Activated CD4-positive, alpha-beta T cell treated with anti-CD3 and anti-CD28 coated beads for 36 hours (primary cell): ENCODE data around the gene DOC2B. TPM values are rescaled to one million over a fixed set of nuclear protein-coding genes. Genes with fewer than 3 reads are reported as not detected.

Experiments used
- ATAC-seq: fragments of 200-7000 bp; cut with Tn5 transposase; one replicate; pipeline ENCODE4 v1.10.0; 2021; ENCODE audit warnings: mild to moderate bottlenecking, moderate library complexity
- CTCF ChIA-PET: fragments of 350-600 bp; sonication (Branson Sonifier 250); formaldehyde crosslinking; loops from one replicate; lab custom pipeline; 2021; ENCODE audit warnings: antibody characterized with exemption; lab: Charles Lee
- POLR2A ChIA-PET: fragments of 350-600 bp; sonication (Branson Sonifier 250); formaldehyde crosslinking; loops from one replicate; lab custom pipeline; 2021; ENCODE audit warnings: antibody characterized with exemption, inconsistent platforms; lab: Charles Lee
- DNase-seq: peaks from one replicate; pipeline ENCODE4 v3.0.0-alpha.2; 2020
- H3K27ac Mint-ChIP-seq: one replicate; pipeline ENCODE4 v1.8.0; 2021; ENCODE audit warnings: mixed read lengths
- H3K27me3 Mint-ChIP-seq: one replicate; pipeline ENCODE4 v1.8.0; 2021; ENCODE audit warnings: mixed read lengths
- H3K36me3 Mint-ChIP-seq: one replicate; pipeline ENCODE4 v1.8.0; 2021; ENCODE audit warnings: low read depth, mixed read lengths
- H3K4me1 Mint-ChIP-seq: one replicate; pipeline ENCODE4 v1.8.0; 2021; ENCODE audit warnings: mixed read lengths
- H3K4me3 Mint-ChIP-seq: one replicate; pipeline ENCODE4 v1.8.0; 2021; ENCODE audit warnings: mild to moderate bottlenecking, moderate library complexity, mixed read lengths
- H3K9me3 Mint-ChIP-seq: one replicate; pipeline ENCODE4 v1.8.0; 2021; ENCODE audit warnings: low read depth, mixed read lengths
- intact Hi-C, 2 experiments: fragments of 100-400 bp; cut with DNase I in 1 of 2; cut with micrococcal nuclease in 1 of 2; formaldehyde crosslinking; loops; one replicate each; pipeline versions ENCODE4 v1.14.2 to v1.15.1; 2022 to 2024; cut with DNase I, micrococcal nuclease
- total RNA-seq, 2 experiments: library from RNA; stranded (reverse); gene quantifications; one replicate each; pipeline ENCODE4 v1.2.3, GENCODE V29; 2021

DOC2B gene
- total RNA-seq, 2 experiments from 2014 or later: 0.04 to 0.27 TPM

DNA sequence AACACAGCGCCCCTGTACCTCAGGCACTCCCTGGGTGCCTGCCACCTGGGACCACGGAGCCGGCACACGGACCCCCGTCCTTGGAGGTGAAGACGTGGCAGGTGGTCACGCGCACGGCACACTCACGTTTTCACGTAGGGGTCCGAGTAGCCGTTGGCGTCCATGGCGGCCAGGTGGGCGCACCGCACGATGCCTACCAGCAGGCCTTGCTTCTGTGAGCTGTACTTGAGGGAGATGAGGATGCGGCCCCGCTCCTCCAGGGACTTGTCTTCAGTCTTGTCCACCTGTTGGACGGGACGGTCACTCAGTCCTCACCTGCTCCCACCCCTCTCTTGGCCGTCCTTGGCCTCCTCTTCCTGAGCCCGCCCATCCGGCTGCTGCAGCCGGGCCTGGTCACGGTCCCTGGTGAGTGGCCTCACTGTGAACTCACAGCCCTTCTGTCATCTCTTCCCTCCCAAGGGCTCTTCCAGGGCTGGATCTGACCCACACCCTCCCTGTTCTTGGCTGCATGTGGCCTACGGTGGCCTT lies 25.3 kb downstream of the DOC2B start:
- intact Hi-C loops: no loop called here
- ATAC-seq (no peak), DNase-seq (no peak)
- H3K4me3 Mint-ChIP-seq: no peak overlapping the region
- peaks cover 2% of the 10 kb centered on the region for H3K27me3 Mint-ChIP-seq
- POLR2A ChIA-PET: no interaction called here
- CTCF ChIA-PET: no interaction called here
- H3K36me3 Mint-ChIP-seq: no peaks in the 10 kb centered on the region
- no peaks in the 10 kb centered on the region for H3K9me3 Mint-ChIP-seq
- H3K4me1 Mint-ChIP-seq: no peaks in the 10 kb centered on the region
- no peak overlapping the region for H3K27ac Mint-ChIP-seq

DNA sequence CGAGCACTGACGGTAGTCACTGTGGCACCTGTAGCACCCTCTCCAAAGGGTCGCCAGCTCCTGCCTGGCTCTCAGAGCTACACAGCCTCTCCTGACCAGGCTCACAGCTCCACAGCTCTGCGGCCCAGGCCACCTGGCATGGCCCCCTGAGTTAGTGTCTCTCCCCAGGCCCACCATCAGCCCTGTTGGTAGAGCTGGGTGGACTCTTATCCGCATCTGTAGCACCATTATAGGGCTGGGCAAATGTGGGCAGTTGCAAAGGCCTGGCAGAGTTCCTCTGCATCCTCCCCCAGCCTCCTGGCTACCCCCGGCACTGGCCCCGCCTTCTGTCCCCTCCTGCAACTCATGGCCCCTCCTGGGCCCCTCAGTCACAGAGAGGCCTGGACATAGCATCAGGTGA lies 25.9 kb downstream of the DOC2B start:
- H3K36me3 Mint-ChIP-seq: no peaks in the 10 kb centered on the region
- no peaks in the 10 kb centered on the region for H3K4me1 Mint-ChIP-seq
- CTCF ChIA-PET: no interaction called here
- peaks cover 2% of the 10 kb centered on the region for H3K27me3 Mint-ChIP-seq
- no peaks in the 10 kb centered on the region for H3K9me3 Mint-ChIP-seq
- POLR2A ChIA-PET: no interaction called here
- no peak overlapping the region for H3K4me3 Mint-ChIP-seq
- no peak overlapping the region for H3K27ac Mint-ChIP-seq
- DNase-seq (no peak), ATAC-seq (no peak)
- intact Hi-C loops: no loop called here

DNA sequence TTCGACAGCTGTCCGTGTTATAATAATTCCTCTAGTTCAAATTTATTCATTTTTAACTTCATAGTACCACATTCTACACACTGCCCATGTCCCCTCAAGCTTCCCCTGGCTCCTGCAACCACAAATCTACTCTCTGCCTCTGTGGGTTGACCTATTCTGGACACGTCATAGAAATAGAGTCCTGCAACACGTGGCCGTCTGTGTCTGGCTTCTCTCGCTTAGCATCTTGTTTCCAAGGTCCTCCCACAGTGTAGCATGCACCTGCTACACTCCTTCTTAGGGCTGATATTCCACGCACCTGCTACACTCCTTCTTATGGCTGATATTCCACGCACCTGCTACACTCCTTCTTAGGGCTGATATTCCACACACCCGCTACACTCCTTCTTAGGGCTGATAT lies 27.6 kb downstream of the DOC2B start:
- no peak overlapping the region for H3K4me3 Mint-ChIP-seq
- H3K4me1 Mint-ChIP-seq: no peaks in the 10 kb centered on the region
- H3K27ac Mint-ChIP-seq: no peak overlapping the region
- peaks cover 2% of the 10 kb centered on the region for H3K27me3 Mint-ChIP-seq
- ChIA-PET CTCF (no interaction called here), POLR2A (interaction anchor here (0.7 kb wide), 1 partner anchor 136 kb away, joined by 3 read pairs; no protein-coding TSS in a partner anchor)
- no peaks in the 10 kb centered on the region for H3K9me3 Mint-ChIP-seq
- ATAC-seq: no peak
- H3K36me3 Mint-ChIP-seq: no peaks in the 10 kb centered on the region
- intact Hi-C loops: no loop called here
- no peak for DNase-seq

DNA sequence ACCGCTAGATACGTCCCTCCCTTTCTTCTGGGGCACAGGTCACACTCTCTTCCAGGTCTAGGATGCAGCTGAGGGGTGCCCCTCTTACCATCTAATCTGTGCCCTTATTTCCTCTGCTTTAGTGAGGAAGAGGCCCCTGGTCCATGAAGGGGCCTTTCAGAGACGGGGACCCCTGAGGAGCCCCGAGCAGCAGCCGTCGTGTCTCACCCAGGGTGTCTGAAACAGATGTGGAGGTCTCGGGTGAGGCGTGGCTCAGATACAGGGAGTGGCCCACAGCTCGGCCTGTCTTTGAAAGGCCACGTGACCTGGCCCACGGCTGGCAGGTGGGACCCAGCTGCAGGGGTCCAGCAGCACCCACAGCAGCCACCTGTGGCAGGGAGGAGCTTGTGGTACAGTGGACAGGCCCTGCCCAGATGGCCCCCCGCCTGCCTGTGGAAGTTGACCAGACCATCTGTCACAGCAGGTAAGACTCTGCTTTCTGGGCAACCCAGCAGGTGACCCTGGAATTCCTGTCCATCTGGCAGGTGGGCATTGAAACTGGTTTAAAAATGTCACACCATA lies 28.5 kb downstream of the DOC2B start:
- intact Hi-C loops: no loop called here
- POLR2A ChIA-PET: no interaction called here
- ATAC-seq: no peak
- Mint-ChIP-seq H3K27me3 (peaks cover 2% of the 10 kb centered on the region), H3K4me1 (no peaks in the 10 kb centered on the region), H3K4me3 (no peak overlapping the region), H3K9me3 (no peaks in the 10 kb centered on the region), H3K27ac (no peak overlapping the region), H3K36me3 (no peaks in the 10 kb centered on the region)
- no peak for DNase-seq
- CTCF ChIA-PET: interaction anchor here (0.8 to 1.4 kb wide), 2 partner anchors 156 to 224 kb away, joined by 3 to 4 read pairs; no protein-coding TSS in a partner anchor

DNA sequence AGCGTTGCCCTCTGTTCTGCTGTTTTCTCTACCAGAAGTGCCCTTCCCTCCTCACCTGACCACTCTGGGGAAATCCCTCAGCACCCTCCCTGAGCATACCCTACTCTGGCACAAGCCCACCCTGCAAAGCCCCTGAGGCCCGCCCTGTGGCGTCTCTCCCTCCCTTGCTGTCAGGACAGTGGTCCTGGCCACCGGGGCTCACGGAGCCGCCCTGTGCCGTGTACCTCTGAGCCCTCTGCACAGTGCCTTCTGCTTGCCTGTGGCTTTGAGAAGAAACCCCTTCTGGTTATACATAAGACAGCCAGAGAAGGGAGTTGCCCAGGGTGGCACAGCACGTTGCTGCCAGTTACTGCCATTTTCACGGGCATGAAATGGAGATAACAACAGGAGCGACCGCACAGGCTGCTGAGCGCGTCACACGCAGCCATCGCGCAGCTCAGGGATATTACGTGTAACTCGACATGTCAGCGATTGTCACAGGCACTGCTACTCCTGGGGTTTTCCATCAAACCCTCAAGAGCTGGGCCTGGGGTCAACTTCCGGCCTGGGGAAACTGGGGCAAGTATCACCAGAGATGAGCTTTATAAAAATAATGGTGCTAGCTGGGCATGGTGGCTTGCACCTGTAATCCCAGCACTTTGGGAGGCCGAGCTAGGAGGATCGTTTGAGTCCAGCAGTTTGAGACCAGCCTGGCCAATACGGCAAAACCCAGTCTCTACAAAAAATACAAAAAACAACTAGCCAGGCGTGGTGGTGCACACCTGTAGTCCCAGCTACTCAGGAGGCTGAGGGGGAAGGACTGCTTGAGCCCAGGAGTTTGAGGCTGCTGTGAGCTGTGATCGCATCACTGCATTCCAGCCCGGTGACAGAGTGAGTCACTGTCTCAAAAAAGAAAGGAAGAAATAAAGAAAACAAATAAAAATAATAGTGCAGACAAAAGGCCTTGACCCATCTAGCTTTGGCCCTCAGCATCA lies 29.3 kb downstream of the DOC2B start:
- ATAC-seq: no peak
- H3K9me3 Mint-ChIP-seq: no peaks in the 10 kb centered on the region
- H3K27me3 Mint-ChIP-seq: peaks cover 2% of the 10 kb centered on the region
- intact Hi-C loops: no loop called here
- no peak for DNase-seq
- POLR2A ChIA-PET: no interaction called here
- no peaks in the 10 kb centered on the region for H3K36me3 Mint-ChIP-seq
- CTCF ChIA-PET: interaction anchor here (0.8 to 1.4 kb wide), 2 partner anchors 157 to 224 kb away, joined by 3 to 4 read pairs; no protein-coding TSS in a partner anchor
- no peaks in the 10 kb centered on the region for H3K4me1 Mint-ChIP-seq
- no peak overlapping the region for H3K4me3 Mint-ChIP-seq
- no peak overlapping the region for H3K27ac Mint-ChIP-seq

DNA sequence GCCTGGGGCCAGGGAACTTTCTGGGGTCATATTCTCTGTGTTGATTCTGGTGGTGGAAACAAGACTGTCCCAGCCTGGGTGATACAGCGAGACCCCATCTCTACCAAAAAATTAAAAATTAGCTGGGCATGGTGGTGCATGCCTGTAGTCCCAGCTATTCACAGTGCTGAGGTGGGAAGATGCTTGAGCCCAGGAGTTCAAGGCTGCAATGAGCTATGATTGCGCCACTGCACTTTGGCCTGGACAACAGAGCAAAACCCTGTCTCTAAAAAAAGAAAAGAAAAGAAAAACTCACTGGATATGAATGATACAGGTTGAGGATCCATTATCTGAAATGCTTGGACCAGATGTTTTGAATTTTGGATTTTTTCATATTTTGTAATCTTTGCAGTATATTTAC lies 30.4 kb downstream of the DOC2B start:
- ChIA-PET CTCF (no interaction called here), POLR2A (no interaction called here)
- H3K4me1 Mint-ChIP-seq: no peaks in the 10 kb centered on the region
- H3K36me3 Mint-ChIP-seq: no peaks in the 10 kb centered on the region
- H3K27ac Mint-ChIP-seq: no peak overlapping the region
- no peak for DNase-seq
- no peaks in the 10 kb centered on the region for H3K9me3 Mint-ChIP-seq
- H3K27me3 Mint-ChIP-seq: no peaks in the 10 kb centered on the region
- ATAC-seq: no peak
- intact Hi-C loops: no loop called here
- no peak overlapping the region for H3K4me3 Mint-ChIP-seq

DNA sequence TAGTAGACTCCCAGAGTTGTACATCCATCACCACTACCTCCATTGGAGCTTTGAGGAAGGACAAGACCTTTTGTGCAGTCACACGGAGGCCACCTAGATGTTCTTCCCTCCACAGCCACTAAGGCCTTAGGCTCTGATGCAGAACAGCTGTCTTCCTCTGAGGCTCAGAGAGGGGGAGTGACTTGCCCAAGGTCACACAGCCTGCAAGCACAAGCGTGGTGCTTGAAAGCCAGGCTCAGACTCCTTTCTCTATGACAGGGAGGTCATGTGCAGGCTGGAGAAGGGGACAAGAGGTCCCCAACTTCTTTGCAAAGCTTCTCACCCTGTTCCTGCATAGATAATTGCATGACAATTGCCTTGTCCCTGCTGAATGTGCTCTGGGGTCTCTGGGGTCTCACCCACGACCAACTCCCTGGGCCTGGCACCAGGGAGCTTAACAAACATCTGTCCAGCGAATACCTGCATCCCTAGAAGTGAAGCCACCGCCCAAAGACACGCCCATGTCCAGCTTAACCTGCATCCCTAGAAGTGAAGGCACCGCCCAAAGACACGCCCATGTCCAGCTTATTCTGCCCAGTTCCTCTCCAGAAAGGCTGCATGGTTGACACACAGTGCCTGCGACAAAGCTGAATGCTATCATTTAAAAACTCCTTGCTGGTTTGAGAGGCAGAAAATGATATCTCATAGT lies 31.4 kb downstream of the DOC2B start:
- Mint-ChIP-seq H3K27ac (no peak overlapping the region), H3K36me3 (no peaks in the 10 kb centered on the region), H3K27me3 (no peaks in the 10 kb centered on the region), H3K9me3 (no peaks in the 10 kb centered on the region), H3K4me3 (no peak overlapping the region), H3K4me1 (no peaks in the 10 kb centered on the region)
- CTCF ChIA-PET: interaction anchor here (0.5 to 0.7 kb wide), 3 partner anchors 69 to 547 kb away, joined by 3 read pairs; no protein-coding TSS in a partner anchor
- ATAC-seq: no peak
- DNase-seq: no peak
- intact Hi-C loops: no loop called here
- POLR2A ChIA-PET: no interaction called here

DNA sequence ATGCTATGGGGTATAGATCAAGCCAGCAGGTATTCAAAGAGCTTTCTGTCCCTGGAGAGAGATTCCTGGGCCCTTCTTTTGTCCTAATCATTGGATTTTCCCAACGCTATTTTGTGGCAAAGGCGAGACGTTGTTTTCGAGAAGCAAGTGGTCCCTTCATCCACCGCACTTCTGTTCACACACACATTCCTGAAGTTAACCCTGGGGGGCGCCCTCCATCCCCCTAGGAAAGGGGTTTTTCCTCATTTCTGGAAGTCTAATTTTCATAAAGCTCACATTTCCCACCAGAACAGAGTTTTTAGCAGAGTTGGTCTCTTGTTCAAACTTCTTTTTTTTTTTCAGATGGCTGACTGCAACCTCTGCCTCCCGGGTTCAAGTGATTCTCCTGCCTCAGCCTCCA lies 32.2 kb downstream of the DOC2B start:
- POLR2A ChIA-PET: no interaction called here
- H3K9me3 Mint-ChIP-seq: no peaks in the 10 kb centered on the region
- DNase-seq: no peak

DNA sequence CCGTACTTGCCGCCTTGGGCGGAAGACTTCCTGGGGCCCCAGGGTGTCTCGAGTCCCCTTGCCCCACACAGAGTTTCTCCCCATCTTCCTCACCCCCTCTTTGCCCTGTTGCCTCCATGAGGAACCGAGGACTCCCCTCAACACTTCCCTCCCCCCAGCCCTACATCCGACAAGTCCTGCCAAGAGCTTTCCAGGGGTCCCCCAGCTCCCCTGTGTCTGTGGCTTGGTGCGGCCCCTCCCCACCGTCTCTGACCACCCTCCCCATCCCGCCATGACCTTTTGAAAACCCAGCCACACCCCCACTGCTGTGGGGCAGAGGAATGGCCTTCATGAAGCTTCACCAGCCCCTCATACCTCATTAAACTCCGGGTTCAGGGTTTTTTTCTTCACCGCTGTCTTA lies 32.7 kb downstream of the DOC2B start:
- no peak for ATAC-seq
- intact Hi-C loops: no loop called here
- ChIA-PET CTCF (interaction anchor here (0.8 kb wide), 1 partner anchor 263 kb away, joined by 3 read pairs; no protein-coding TSS in a partner anchor), POLR2A (no interaction called here)
- Mint-ChIP-seq H3K4me3 (no peak overlapping the region), H3K27ac (no peak overlapping the region), H3K36me3 (no peaks in the 10 kb centered on the region), H3K4me1 (no peaks in the 10 kb centered on the region), H3K27me3 (no peaks in the 10 kb centered on the region), H3K9me3 (no peaks in the 10 kb centered on the region)
- no peak for DNase-seq

More for the DNA sequence above, 32.2 kb downstream of the DOC2B start:
- CTCF ChIA-PET: interaction anchor here (0.7 to 0.8 kb wide), 3 partner anchors 227 to 548 kb away, joined by 3 read pairs; no protein-coding TSS in a partner anchor
- no peak for ATAC-seq
- Mint-ChIP-seq H3K27me3 (no peaks in the 10 kb centered on the region), H3K27ac (no peak overlapping the region), H3K4me1 (no peaks in the 10 kb centered on the region), H3K4me3 (no peak overlapping the region), H3K36me3 (no peaks in the 10 kb centered on the region)
- intact Hi-C loops: no loop called here

DNA sequence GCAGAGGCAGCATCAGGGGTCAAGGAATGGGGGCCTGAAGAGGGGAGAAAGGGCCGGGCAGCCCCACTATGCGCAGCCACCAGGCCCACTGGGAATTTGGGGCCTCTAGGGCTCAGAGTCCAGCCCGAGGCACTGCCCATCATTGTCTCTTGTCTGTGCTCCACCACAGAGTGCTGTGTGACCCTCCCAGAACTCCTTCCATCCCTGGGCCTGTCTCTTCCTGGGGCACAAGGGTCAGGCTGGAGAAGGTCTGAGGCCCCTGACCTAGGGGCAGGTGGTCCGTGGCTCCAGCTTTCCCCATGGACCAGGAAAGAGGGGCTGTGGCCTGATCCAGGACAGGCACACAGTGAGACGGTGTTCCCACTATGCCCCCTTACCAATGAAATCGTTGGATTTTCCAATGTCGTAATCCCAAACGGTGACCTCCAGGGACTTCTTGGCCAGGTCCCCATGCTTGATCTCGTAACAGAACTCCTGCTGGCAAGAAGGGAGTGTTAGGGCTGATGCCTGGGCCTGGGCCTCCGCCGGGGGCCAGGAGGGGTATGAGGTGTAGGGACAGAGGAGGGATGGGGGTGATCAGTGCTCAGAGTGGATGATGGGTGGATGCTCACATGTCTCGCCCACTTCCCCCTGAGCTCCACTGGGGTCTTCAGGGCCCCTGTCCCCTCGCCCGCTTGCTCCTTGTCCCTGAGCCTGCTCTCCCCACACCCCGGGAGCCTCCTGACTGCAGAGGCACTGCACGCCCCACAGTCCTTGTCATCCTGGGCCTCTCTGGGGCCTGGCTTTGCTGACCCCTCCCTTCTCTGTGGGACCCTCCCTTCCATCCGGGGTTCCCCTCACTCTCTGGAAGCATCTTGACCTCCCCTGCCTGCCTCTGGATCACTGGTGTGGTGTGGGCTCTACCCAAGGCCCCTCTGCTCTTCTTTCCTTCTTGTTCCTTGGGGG lies 33.4 kb downstream of the DOC2B start:
- H3K9me3 Mint-ChIP-seq: no peaks in the 10 kb centered on the region
- DNase-seq: no peak
- intact Hi-C loops: no loop called here
- ATAC-seq: no peak
- no peaks in the 10 kb centered on the region for H3K36me3 Mint-ChIP-seq
- H3K4me1 Mint-ChIP-seq: no peaks in the 10 kb centered on the region
- no peaks in the 10 kb centered on the region for H3K27me3 Mint-ChIP-seq
- H3K4me3 Mint-ChIP-seq: no peak overlapping the region
- ChIA-PET POLR2A (no interaction called here), CTCF (no interaction called here)
- H3K27ac Mint-ChIP-seq: no peak overlapping the region
